Erythroblast (primary cell): ENCODE results near the gene ISLR2.

Source experiments
- DNase-seq, 2 experiments: peaks; one replicate each; lab custom pipeline; 2025; lab: John Stamatoyannopoulos, UW
- GATA1 ChIP-seq: IDR thresholded peaks from 2 replicates; pipeline ENCODE4 v1.6.1; 2011; ENCODE audit warnings: low read depth, mild to moderate bottlenecking, control low read depth, low read length, moderate library complexity
- POLR2A ChIP-seq: IDR thresholded peaks from 2 replicates; pipeline ENCODE4 v1.6.1; 2011; ENCODE audit warnings: mild to moderate bottlenecking, low read length

ISLR2 gene

GRCh38 chr15:74123658-74124057, 6.7 kb upstream of the ISLR2 start:
- DNase-seq = no peak
- TF ChIP-seq GATA1 = no peak
- TF ChIP-seq POLR2A = no peak

DNA sequence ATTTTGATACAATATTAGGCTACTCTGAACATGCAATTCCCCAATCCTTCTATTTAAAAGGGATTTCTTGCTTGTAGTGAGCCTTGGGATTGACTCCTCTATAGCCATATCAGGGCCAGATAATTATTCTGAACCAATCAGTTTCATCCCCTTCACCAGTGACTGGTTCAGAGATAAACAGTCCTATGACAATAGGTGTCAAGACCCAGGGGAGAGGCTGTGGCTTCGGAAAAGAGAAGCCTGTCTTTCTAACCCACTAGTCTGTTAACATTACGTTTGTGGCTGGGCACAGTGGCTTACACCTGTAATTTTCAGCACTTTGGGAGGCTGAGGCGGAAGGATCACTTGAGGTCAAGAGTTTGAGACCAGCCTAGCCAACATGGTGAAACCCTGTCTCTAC, 6.2 kb upstream of the ISLR2 start:
- DNase-seq = no peak
- TF ChIP-seq POLR2A (no peak), GATA1 (no peak)

GRCh38 chr15:74124759-74125158, 5.6 kb upstream of the ISLR2 start:
- no peak for TF ChIP-seq POLR2A
- TF ChIP-seq GATA1 = no peak
- no peak for DNase-seq

GRCh38 chr15:74127255-74127953, 3.0 kb upstream of the ISLR2 start:
- TF ChIP-seq POLR2A = no peak
- TF ChIP-seq GATA1 = no peak
- DNase-seq = peak; percentile 80 to 87

- no peak for DNase-seq
- no peak for TF ChIP-seq GATA1
- no peak for TF ChIP-seq POLR2A
These were observed 2.2 kb upstream of the ISLR2 start for GRCh38 chr15:74127954-74128784.

DNA sequence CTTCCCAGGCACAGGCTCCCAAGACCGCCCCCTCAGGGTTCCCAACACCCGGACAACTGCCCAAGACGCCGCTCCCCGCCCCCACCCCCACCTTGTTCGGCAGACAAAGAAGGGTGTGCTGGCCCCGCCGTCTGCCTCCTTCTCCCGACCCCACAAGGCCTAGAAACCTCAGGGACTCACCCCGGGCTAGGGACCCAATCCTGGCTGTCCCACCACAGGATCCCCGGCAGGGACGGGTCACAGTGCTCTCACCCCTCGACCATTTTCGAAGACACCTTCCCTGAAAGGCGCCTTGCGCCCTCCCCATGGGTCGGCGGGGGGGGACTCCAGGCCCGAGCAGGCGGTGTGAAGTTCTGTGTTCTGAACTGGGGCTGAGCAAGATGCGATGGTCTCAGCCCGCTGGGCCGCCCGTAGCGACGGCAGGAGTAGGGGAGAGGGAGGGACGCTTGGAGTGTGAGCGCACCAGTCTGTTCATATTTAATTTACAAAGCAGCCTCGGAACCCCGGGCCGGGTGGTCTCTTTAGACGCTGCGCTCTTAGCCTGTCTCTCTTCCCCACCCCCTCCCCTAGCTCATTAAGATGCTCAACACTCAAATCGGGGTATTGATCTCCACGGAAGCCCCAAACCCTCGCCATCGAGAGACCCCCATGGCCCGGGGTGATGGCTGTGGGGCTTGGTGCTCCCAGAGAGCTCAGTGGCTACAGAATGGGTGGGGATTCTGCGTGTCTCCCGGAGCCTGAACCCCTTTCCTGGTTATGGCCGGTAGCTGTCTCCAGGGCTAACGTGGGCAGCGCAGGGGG, 1.4 kb upstream of the ISLR2 start:
- no peak for DNase-seq
- TF ChIP-seq GATA1 = no peak
- TF ChIP-seq POLR2A = no peak

- DNase-seq = no peak
These were observed 716 bp upstream of the ISLR2 start for GRCh38 chr15:74129586-74130154.

DNA sequence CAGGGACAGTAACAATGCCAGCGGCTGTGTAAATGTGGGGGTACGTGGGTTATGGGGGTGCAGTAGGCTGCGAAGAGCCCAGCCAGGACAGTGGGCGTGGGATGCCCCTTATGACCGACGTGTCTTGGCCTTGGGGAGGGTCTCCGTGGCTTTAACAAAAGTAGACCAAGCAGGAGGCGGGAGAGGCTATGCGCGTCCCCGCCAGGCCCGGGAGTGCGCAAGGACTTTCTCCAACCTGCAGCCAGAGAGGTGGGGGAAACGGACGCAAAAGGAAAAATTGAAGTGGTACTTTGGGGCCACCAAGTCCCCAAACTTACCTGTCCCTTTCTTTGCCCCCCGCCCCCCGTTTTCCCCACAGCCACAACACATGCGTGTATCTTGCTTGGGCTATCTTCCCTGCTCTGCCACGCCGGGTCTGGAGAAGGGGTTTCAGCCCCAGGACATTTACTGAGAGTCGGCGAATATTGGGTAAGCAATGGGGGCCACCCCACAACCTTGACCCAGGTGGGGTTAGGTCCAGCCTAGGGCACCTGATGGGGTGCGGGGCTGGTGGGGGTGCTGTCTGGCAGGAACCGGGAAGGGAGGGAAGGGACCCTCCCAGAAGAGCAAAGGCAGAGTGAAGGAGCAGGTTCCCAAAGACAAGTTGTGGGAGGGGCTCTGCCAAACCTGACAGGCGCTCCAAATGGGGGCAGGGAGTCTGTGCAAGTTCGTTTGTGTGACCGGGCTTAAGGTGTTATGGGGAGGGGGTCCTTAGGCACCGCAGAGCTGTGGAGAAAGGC, 652 bp downstream of the ISLR2 start:
- no peak for DNase-seq
- TF ChIP-seq POLR2A (no peak), GATA1 (no peak)

More at GRCh38 chr15:74129586-74130154, 716 bp upstream of the ISLR2 start:
- TF ChIP-seq POLR2A (no peak), GATA1 (no peak)

DNA sequence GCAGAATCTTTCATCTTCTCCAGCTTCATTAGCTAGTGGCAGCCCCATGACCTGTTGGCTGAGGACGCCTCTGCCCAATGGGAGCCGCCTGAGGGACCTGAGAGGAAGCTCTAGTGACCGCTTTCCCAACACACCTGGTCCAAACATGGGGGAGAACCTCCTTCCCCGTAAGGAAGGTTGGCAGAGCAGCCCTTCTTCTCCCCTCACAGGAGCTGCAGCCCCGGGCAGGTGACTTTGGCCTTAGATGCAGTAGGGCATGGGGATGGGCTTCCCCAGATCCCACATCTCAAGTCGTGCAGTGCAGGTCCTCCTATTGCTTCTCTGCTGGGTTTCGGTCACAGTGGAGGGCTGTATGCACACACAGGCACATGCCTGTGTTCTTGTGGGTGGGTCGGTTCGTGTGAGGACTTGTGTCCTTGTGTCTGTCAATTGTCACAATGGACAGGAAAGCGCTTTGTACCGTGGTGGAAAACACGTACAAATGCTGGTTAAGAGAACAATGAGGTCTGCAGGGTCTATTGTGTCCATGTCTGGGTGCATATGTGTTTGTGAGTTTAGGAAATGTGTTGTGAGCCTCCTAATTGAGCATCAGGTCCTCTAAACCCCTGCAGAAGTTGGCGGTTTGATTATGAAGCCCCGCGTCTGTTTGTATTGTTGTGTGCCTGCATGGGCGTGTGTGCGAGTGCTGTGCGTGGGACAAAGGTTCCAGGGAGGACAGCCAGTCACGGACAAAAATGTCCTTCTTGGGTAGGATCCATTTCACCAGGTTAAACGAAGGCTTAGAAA, 1.4 kb downstream of the ISLR2 start:
- peak in 1 of 2 experiments; percentile 8 for DNase-seq
- TF ChIP-seq POLR2A = no peak
- no peak for TF ChIP-seq GATA1

GRCh38 chr15:74132681-74133651, 2.6 kb downstream of the ISLR2 start:
- TF ChIP-seq GATA1 (no peak), POLR2A (no peak)
- DNase-seq = peak; percentile 36 to 54
